NCI-H82 treated with DMSO at 0.1 percent for 48 hours (cell line): ENCODE data around the gene ZNF331.

Experiments used
- DNase-seq: peaks from one replicate; lab custom pipeline; 2025; ENCODE audit not compliant: unreplicated experiment; lab: John Stamatoyannopoulos, UW

ZNF331 gene

DNA sequence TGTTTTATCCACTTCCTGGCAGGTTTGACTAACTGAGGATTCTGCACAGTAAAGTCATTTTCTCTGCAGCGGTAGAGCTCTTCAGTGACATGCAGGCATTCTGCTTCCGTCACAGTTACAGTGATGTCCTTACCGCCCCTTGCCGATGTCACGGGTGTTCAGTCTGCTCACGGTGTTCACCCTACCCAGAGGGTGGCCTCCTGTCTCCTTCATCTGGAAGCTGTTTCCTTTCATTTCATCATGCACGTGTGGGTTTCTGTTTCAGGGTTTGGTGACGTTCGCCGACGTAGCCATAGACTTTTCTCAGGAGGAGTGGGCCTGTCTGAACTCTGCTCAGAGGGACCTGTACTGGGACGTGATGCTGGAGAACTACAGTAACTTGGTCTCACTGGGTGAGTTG, 33.4 kb downstream of the ZNF331 start:
- DNase-seq, result no peak

GRCh38 chr19:53576941-53577653, 39.2 kb downstream of the ZNF331 start:
- no peak for DNase-seq

- DNase-seq, result no peak
These were observed 40.0 kb downstream of the ZNF331 start for GRCh38 chr19:53577968-53578367.

- DNase-seq, result no peak
These were observed 41.6 kb downstream of the ZNF331 start for GRCh38 chr19:53579518-53579917.

DNA sequence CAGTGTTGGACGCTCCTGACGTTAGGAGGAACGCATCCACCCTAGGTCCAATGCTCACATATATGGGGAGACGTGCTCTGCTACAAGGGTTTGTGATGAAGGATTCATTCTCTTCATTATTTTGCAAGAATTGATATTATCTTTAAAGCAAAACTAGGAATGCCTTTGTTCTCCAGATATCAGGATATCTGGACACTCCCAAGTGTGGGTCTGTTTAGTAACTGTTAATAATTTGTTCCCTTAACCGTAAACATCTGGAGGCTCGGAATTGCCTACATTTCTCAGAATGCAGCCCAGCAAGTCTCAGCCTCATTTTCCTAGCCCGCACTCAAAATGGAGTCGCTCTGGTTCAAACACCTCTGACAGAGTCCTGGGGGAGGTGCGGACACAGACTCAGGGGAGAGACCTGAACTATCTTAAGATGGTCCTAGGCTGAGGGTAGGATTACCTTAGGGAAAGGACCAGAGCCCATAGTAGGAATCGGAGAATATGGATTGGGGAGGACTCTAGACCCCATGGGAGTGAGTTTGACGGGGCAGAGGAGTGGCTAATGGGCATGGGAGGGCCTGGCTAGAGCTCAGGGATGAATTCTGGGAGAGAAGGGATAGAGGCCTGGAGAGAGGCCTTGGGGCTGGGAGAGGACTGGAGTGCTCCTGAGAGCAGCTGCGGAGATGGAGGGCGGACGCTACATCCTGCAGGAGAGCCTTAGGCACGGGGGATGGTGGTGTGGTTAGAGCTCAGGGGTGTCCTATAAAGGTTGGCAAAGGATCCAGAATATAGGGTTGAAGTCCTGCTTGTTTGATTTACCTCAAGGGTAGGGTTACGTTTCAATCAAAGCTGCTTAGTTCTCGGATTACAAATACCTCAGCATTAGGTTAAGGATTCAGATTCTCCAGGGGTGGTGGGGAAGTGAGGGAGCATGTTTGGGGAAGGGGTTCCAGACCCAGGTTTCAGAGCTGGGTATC, 43.2 kb downstream of the ZNF331 start:
- no peak for DNase-seq

GRCh38 chr19:53581871-53582279, 43.9 kb downstream of the ZNF331 start:
- DNase-seq, result no peak

DNA sequence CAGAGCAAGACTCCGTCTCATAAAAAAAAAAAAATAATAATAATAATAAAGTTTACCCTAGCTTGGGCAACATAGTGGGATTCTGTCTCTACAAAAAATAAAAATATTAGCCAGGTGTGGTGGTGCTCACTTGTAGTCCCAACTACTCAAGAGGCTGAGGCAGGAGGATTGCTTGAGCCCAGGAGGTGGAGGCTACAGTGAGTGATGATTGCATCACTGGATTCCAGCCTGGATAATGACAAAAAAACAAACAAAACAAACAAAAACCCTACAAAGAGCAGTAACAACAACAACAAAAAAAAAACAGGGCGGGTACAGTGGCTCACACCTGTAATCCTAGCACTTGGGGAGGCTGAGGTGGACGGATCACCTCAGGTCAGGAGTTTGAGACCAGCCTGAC, 45.2 kb downstream of the ZNF331 start:
- DNase-seq, result no peak

DNA sequence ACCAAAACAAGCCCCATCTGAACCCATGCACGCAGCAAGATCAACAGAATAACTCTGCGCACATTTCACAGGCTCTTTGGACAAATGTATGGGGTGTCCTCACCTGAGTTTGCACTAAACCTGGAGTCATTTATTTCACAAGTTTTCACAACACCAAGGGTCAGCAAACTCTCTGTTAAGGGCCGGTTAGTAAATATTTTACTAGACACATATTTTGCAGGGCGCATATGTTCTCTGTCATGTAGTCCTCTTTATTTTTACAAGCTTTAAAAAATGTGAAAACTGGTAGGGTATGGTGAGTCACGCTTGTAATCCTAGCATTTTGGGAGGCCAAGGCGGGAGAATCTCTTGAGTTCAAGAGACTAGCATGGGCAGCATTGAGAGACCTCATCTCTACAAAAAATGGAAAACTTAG, 48.3 kb downstream of the ZNF331 start:
- DNase-seq, result no peak

DNA sequence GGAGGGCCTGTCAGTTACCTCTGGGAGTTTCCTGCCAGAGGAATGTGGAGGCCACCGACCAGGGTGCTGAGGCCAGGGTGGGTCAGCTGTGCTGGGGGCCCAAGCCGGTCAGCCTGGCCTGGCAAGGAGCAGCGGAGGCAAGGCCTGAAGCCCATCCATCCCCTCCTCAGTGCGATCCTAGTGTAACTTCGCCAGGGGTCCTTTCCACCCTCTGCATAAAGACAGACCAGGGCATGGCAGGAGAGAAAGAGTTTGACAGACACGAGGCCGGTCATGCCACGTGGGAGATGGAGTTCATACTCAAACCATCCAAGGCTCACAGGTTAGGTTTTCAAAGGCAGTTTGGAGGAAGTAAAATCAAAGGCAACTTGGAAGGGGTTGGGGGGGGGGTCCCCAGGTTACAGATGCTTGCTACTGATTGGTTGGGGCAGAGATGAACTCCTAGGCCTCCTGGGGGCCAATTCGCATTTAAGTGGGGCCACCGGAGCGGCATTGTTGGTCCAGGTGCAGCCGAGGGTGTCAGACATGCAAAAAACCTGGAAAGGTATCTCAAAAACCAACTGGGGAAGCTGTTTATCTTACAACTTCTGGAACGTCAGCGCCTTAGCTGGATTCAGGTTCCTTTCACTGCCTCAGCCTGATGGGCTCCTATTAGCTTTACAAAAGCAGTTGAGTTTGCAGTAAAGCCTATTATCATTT, 57.0 kb downstream of the ZNF331 start:
- DNase-seq, result no peak

DNA sequence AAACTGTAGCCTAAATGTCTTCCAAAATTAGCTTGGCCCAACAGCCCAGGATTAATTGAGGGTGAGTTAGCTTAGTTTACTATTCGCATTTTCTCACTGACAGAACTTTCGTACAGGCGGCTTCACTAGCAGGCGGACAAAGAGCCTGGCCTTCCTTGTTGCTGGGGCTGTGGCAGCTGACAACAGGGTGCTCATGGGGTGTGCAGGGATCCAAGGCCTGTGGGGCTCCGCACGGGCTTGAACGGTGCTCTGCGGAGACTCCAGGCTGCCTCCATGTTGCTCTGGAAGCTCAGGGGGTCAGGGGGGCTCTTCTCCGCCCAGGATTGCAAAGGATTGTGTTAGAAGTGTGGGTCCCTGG, 57.5 kb downstream of the ZNF331 start:
- no peak for DNase-seq

DNA sequence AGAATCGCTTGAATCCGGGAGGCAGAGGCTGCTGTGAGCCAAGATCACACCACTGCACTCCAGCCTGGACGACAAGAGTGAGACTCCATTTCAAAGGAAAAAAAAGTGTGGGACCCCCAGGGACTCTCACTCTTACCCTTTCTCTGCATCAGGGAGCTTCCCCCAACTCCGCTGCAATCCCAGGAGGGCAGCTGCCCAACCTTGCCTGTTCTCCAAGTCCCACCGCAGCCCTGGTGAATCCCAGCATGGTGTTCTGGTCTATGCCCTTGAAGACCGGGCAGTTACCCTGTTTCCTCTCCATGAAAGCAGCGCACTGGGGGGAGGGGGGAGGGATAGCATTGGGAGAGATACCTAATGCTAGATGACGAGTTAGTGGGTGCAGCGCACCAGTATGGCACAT, 58.1 kb downstream of the ZNF331 start:
- DNase-seq, result no peak

GRCh38 chr19:53597023-53597422, 59.1 kb downstream of the ZNF331 start:
- DNase-seq, result no peak

GRCh38 chr19:53598361-53598760, 60.4 kb downstream of the ZNF331 start:
- DNase-seq, result no peak

DNA sequence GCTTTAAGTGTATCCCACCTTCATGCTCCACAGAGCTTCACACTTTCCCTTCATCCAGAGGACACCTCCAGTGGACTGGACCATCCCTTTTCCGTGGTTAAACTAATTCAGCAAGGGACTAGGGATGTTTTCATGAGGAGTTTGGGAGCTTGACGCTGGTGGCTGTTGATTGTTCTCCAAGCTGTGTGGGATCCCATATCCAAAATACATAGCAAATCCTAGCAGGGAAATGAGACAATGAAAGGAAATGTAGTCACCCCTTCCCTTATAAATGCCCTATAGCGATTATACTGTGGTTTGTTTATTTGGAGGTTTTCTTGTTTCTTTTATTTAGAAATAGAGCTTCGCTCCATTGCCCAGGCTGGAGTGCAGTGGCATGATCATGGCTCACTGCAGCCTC, 62.3 kb downstream of the ZNF331 start:
- DNase-seq, result no peak

DNA sequence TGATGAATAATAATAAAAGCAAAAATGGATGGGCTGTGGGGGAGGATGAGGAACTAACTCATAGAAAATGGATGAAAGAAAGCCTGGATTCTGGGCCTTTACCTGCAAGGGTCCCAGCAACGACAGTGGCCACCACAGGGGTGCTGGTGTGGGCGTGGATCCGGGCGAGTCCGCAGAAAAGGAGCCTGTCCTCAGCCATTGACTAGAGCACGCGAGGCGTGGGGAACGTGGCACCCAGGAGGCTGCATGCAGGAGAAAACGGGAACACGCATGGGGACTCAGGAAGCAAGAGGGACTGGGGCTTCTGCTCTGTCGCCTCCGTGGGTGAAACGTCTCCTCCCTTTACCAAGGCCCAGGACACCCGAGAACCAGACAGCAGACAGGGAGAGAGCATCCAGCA, 68.1 kb downstream of the ZNF331 start:
- DNase-seq, result no peak

DNA sequence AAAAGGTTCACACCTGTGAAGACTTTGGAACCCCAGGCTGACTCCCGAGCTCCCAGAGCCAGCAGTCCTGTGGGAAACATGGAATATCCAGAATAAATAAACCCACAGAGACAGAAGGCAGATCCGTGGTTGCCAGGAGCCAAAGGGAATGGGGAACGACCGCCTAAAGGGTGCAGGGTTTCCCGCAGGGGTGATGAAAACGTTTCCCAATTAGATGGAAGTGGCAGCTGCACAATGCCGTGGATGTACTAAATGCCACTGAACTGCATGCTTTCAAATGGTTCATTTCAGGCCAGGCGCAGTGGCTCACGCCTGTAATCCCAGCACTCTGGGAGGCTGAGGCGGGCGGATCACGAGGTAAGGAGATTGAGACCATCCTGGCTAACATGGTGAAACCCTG, 70.4 kb downstream of the ZNF331 start:
- no peak for DNase-seq

GRCh38 chr19:53612762-53613526, 75.0 kb downstream of the ZNF331 start:
- no peak for DNase-seq

DNA sequence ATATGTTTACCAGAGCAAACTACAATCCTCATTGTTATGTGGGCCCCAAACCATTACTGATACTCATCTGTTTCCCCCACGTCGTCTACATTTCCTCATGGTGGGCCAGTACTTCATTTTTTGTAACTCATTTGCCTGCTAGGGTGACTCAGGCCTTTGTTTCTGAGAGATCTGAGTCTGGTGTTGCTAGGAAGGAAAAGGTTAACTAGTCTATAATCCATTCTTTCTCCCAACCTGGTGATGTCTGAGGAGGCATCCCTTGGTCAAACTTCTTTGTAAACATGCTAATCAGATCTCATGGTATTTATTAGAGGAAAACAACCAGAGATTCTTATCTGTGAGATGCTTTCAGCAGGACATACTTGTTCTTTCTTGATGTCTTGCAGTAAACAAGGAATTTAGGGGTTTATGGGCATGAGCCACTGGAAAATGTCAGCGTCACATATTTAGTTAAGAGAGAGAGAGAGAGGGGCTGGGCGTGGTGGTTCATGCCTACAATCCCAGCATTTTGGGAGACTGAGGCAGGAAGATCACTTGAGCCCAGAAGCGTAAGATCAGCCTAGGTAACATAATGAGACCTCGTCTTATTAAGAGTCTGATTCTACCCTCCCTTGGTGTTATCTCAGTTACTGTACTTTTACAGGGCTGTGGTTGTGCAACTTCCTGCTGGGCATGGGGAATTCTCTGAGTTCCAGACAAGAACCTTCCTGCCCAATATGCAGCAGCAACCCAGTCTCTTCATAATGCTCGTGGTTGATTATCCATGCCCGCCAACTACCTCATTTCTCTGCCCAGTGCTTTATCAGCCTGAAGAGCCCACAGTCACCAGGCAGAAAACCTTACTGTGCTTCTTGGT, 84.2 kb downstream of the ZNF331 start:
- DNase-seq, result no peak

DNA sequence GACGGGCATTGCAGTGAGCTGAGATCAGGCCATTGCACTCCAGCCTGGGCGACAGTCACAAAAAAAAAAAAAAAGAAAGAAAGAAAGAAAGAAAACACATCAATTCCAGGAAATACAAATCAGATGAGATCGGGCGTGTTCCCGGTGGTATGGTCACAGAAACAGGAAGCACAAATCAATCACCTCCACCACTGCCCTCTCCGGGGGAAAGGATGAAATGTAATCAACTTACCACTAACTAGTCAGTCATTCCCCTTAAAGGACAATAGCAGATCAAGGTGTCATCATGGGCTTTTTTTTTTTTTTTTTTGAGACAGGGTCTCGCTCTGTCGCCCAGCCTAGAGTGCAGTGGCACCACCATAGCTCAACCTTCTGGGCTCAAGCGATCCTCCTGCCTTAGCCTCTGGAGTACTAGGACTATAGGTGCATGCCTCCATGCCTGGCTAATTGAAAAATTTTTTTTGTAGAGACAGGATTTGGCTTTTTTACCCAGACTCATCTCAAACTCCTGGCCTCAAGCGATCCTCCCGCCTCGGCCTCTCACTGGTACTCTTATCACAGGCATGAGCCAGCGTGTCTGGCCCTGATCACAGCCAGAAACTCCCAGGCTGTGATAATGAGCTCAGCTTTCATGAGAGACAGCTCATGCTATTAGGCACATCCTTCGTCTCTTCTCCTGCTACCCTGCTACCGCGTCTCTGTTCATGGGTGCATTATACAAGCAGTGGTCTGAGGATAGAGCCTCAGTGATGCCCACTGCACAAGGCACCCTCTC, 87.0 kb downstream of the ZNF331 start:
- DNase-seq, result no peak
